Kidney (tissue), 14 donors: ENCODE results near the gene SCGB2B2. TPM values are rescaled to one million over a fixed set of nuclear protein-coding genes. Genes with fewer than 3 reads are reported as not detected.
"Not testable (repeated sequence)": the region's sequence is repeated elsewhere in the genome, so short reads cannot be mapped to it uniquely, and the experiment has no call there.

Experiments
- DNase-seq, 5 donors: peaks; one replicate each; pipeline ENCODE4 v3.0.0-alpha.2; 2013 to 2020
- FAIRE-seq: peaks from 2 replicates; lab custom pipeline; 2012; peaks lifted over from hg19 to GRCh38; lab: Jason Lieb, UNC
- H3K27ac ChIP-seq, 2 donors: one replicate each; pipeline ENCODE4 v1.7.0; 2013; ENCODE audit warnings: low read depth in 2 of 2, low read length in 2 of 2, inconsistent platforms in 1 of 2
- H3K27me3 ChIP-seq: one replicate; pipeline ENCODE4 v1.7.1; 2013; ENCODE audit warnings: low read length, inconsistent platforms; ENCODE audit not compliant: control insufficient read depth, insufficient read depth
- H3K36me3 ChIP-seq, 3 donors: one replicate each; pipeline versions ENCODE4 v1.7.0 to v1.7.1; 2013; ENCODE audit warnings: low read length in 3 of 3, control low read depth in 1 of 3, inconsistent platforms in 1 of 3; ENCODE audit not compliant: insufficient read depth in 3 of 3, control insufficient read depth in 2 of 3
- H3K4me1 ChIP-seq, 3 donors: one replicate each; pipeline versions ENCODE4 v1.7.0 to v1.7.1; 2013; ENCODE audit warnings: low read length in 3 of 3, inconsistent platforms in 1 of 3, low read depth in 1 of 3; ENCODE audit not compliant: control insufficient read depth in 2 of 3, insufficient read depth in 2 of 3
- H3K4me3 ChIP-seq, 3 donors: one replicate each; pipeline versions ENCODE4 v1.7.0 to v1.8.1; 2013; ENCODE audit warnings: low read length in 3 of 3, control low read depth in 1 of 3, inconsistent platforms in 1 of 3
- H3K9ac ChIP-seq, 3 donors: one replicate each; pipeline versions ENCODE4 v1.7.0 to v1.7.1; 2013; ENCODE audit warnings: low read length in 3 of 3, control low read depth in 1 of 3, inconsistent platforms in 1 of 3
- H3K9me3 ChIP-seq, 3 donors: one replicate each; pipeline versions ENCODE4 v1.7.0 to v1.7.1; 2013; ENCODE audit warnings: low read length in 3 of 3, control low read depth in 1 of 3, inconsistent platforms in 1 of 3; ENCODE audit not compliant: control insufficient read depth in 2 of 3, insufficient read depth in 1 of 3
- intact Hi-C: fragments of 100-400 bp; cut with DNase I; formaldehyde crosslinking; loops from one replicate; pipeline ENCODE4 v1.11.1; 2022
- polyA plus RNA-seq: library from polyadenylated mRNA; stranded (reverse); fragments of 350-450 nt; fragmentation: Illumina TruSeq; extraction: RNeasy Lipid Tissue Mini Kit (QIAGEN cat#74804); gene quantifications from one replicate; pipeline ENCODE4 v1.2.3, GENCODE V29; 2014; ENCODE audit warnings: low read depth, low replicate concordance; ENCODE audit not compliant: insufficient read depth
- total RNA-seq: library from RNA; stranded (reverse); fragmentation: NEBNext Ultra II Directional; extraction: Animal tissue kit (Norgen Biotek cat#: 25700); gene quantifications from one replicate; pipeline ENCODE4 v1.2.1, GENCODE V29; 2021
- TF ChIP-seq, protein P1 (sequence below): IDR thresholded peaks from 3 replicates; pipeline ENCODE4 v1.5.1; 2012; ENCODE audit warnings: mild to moderate bottlenecking, moderate library complexity, borderline replicate concordance; ENCODE audit not compliant: insufficient read depth; ENCODE audit errors: extremely low read depth
- donor health status: control.
- donor health status: control.
- donor health status: control.
- donor health status: control.
- donor health status: control.
- donor health status: DM: yes; HTN: yes; CAD: no.
- donor health status: Normal renal cell carcinoma (clear cell type).

The SCGB2B2 gene
- total and polyA plus RNA-seq, 2 donors from 2014 or later = 0.73 to 1.1 TPM

DNA sequence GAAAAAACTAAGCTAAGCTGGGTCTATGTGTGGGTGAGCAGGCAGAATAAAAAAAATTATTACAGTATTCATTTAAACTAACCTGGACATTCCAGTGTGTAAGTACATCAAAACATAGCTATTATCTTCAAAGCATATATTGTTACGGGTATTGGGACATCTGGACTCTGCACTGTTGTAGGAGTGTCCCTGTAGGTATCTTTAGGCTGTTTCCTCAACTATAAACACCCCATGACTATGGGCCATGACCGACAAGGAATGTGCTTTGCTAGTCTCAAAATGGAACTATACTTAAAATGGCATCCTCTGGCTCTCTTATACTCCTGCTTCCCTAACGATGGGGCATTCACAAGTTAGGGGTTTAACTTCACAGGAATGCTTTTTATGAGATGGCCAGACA, 3.4 kb downstream of the SCGB2B2 start:
- H3K27me3 ChIP-seq = no peaks in the 10 kb centered on the region
- peaks cover 0 to 3% (median 0%) of the 10 kb centered on the region in 3 donors for H3K9me3 ChIP-seq
- H3K36me3 ChIP-seq = no peaks in the 10 kb centered on the region
- H3K9ac ChIP-seq = no peak overlapping the region
- FAIRE-seq (no peak), DNase-seq (no peak)
- H3K4me1 ChIP-seq = peaks cover 0 to 6% (median 3%) of the 10 kb centered on the region in 3 donors
- TF ChIP-seq, protein P1, sequence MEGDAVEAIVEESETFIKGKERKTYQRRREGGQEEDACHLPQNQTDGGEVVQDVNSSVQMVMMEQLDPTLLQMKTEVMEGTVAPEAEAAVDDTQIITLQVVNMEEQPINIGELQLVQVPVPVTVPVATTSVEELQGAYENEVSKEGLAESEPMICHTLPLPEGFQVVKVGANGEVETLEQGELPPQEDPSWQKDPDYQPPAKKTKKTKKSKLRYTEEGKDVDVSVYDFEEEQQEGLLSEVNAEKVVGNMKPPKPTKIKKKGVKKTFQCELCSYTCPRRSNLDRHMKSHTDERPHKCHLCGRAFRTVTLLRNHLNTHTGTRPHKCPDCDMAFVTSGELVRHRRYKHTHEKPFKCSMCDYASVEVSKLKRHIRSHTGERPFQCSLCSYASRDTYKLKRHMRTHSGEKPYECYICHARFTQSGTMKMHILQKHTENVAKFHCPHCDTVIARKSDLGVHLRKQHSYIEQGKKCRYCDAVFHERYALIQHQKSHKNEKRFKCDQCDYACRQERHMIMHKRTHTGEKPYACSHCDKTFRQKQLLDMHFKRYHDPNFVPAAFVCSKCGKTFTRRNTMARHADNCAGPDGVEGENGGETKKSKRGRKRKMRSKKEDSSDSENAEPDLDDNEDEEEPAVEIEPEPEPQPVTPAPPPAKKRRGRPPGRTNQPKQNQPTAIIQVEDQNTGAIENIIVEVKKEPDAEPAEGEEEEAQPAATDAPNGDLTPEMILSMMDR = no peak
- intact Hi-C loops = no loop called here
- H3K27ac ChIP-seq = no peak overlapping the region
- no peak overlapping the region for H3K4me3 ChIP-seq

- TF ChIP-seq, protein P1 = no peak
- no peaks in the 10 kb centered on the region for H3K9me3 ChIP-seq
- no peaks in the 10 kb centered on the region for H3K36me3 ChIP-seq
- no peak overlapping the region for H3K4me3 ChIP-seq
- H3K27ac ChIP-seq = no peak overlapping the region
- DNase-seq = no peak
- no peak for FAIRE-seq
- no peak overlapping the region for H3K9ac ChIP-seq
- H3K27me3 ChIP-seq = no peaks in the 10 kb centered on the region
- intact Hi-C loops = no loop called here
- H3K4me1 ChIP-seq = peaks cover 0 to 2% (median 0%) of the 10 kb centered on the region in 3 donors
Observed at GRCh38 chr19:34671972-34672371, 5.0 kb downstream of the SCGB2B2 start.

DNA sequence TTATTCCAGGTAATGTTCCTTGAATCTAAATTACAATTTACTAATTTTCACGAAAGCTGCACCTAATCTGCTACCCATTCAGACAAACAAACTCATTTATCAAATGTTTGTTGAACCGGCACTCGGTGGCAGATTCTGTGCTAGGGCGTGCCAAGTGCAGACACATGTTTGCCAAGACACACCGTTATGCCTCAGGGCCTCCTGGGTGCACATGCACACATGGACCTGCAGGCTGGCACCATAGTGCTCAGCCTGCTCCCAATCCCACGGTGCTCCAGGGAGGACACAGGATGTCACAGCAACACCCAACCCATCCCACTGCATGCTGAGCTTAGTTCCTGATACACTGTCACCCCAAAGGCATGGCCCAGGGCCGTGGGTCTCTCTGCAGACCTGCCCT, 7.7 kb downstream of the SCGB2B2 start:
- intact Hi-C loops = no loop called here
- Histone ChIP-seq H3K4me1 (peaks cover 0 to 2% (median 0%) of the 10 kb centered on the region in 3 donors), H3K4me3 (no peak overlapping the region), H3K9ac (no peak overlapping the region), H3K27ac (no peak overlapping the region), H3K36me3 (no peaks in the 10 kb centered on the region), H3K27me3 (no peaks in the 10 kb centered on the region), H3K9me3 (no peaks in the 10 kb centered on the region)
- DNase-seq (no peak), FAIRE-seq (no peak)
- TF ChIP-seq, protein P1 = no peak

- H3K9ac ChIP-seq, H3K27ac ChIP-seq, intact Hi-C loops: not testable (repeated sequence)
Observed at GRCh38 chr19:34668690-34669089, 8.3 kb downstream of the SCGB2B2 start.

GRCh38 chr19:34668077-34668689, 8.8 kb downstream of the SCGB2B2 start:
- H3K36me3 ChIP-seq, H3K27me3 ChIP-seq, H3K4me1 ChIP-seq, H3K4me3 ChIP-seq, H3K9me3 ChIP-seq, H3K27ac ChIP-seq, FAIRE-seq, H3K9ac ChIP-seq, intact Hi-C loops: not testable (repeated sequence)
- DNase-seq = peak in 1 of 5 donors; percentile 68

More at GRCh38 chr19:34668690-34669089, 8.3 kb downstream of the SCGB2B2 start:
- DNase-seq, H3K27me3 ChIP-seq, H3K4me1 ChIP-seq, H3K36me3 ChIP-seq, H3K9me3 ChIP-seq, H3K4me3 ChIP-seq, FAIRE-seq: not testable (repeated sequence)
